Stimulated activated effector memory CD8-positive, alpha-beta T cell treated with anti-CD3 and anti-CD28 coated beads, Interleukin-12 subunit alpha, Interleukin-12 subunit beta, amount 100 ng/mL, for 72 hours (primary cell): Measurements from ENCODE around the gene DOLPP1.
A peak's percentile ranks its signal among the peaks of the same experiment; 100 is the strongest.

Experiments used
- ATAC-seq: fragments of 150-1000 bp; cut with Tn5 transposase; 2 replicates; pipeline ENCODE4 v1.10.0; 2021
- DNase-seq, 2 donors: peaks; one replicate each; pipeline ENCODE4 v3.0.0; 2021 to 2022; ENCODE audit warnings: low spot score in 2 of 2
- H3K27ac Mint-ChIP-seq: one replicate; pipeline ENCODE4 v1.8.0; 2022; ENCODE audit warnings: mild to moderate bottlenecking, mixed read lengths
- H3K36me3 Mint-ChIP-seq: one replicate; pipeline ENCODE4 v1.8.0; 2022; ENCODE audit warnings: mild to moderate bottlenecking, mixed read lengths
- H3K4me1 Mint-ChIP-seq: one replicate; pipeline ENCODE4 v1.8.0; 2022; ENCODE audit warnings: mixed read lengths
- H3K4me3 Mint-ChIP-seq: one replicate; pipeline ENCODE4 v1.8.0; 2022; ENCODE audit warnings: mild to moderate bottlenecking, mixed read lengths
- H3K9me3 Mint-ChIP-seq: one replicate; pipeline ENCODE4 v1.8.0; 2022; ENCODE audit warnings: mixed read lengths

DOLPP1 gene

GRCh38 chr9:129097671-129098306 lies 16.9 kb downstream of the DOLPP1 start:
- no peak for DNase-seq
- Mint-ChIP-seq H3K4me3 (no peak overlapping the region), H3K36me3 (no peaks in the 10 kb centered on the region), H3K4me1 (peaks cover 6% of the 10 kb centered on the region), H3K27ac (no peak overlapping the region), H3K9me3 (no peaks in the 10 kb centered on the region)
- no peak for ATAC-seq

GRCh38 chr9:129098328-129098727 lies 17.4 kb downstream of the DOLPP1 start:
- no peak overlapping the region for H3K4me3 Mint-ChIP-seq
- ATAC-seq, result no peak
- no peaks in the 10 kb centered on the region for H3K9me3 Mint-ChIP-seq
- H3K4me1 Mint-ChIP-seq, result peaks cover 5% of the 10 kb centered on the region
- no peak overlapping the region for H3K27ac Mint-ChIP-seq
- DNase-seq, result no peak
- H3K36me3 Mint-ChIP-seq, result no peaks in the 10 kb centered on the region

- peak overlapping the region; percentile 74 for H3K27ac Mint-ChIP-seq
- no peaks in the 10 kb centered on the region for H3K9me3 Mint-ChIP-seq
- no peaks in the 10 kb centered on the region for H3K36me3 Mint-ChIP-seq
- no peaks in the 10 kb centered on the region for H3K4me1 Mint-ChIP-seq
- H3K4me3 Mint-ChIP-seq, result no peak overlapping the region
- DNase-seq, result no peak
- no peak for ATAC-seq
Observed at GRCh38 chr9:129100383-129101169, 19.7 kb downstream of the DOLPP1 start.

GRCh38 chr9:129101279-129101678 lies 20.4 kb downstream of the DOLPP1 start:
- H3K36me3 Mint-ChIP-seq, result no peaks in the 10 kb centered on the region
- no peaks in the 10 kb centered on the region for H3K9me3 Mint-ChIP-seq
- DNase-seq (no peak), ATAC-seq (no peak)
- peak overlapping the region; percentile 74 for H3K27ac Mint-ChIP-seq
- H3K4me3 Mint-ChIP-seq, result no peak overlapping the region
- no peaks in the 10 kb centered on the region for H3K4me1 Mint-ChIP-seq

- Mint-ChIP-seq H3K27ac (peak overlapping the region; percentile 74), H3K4me1 (no peaks in the 10 kb centered on the region), H3K4me3 (no peak overlapping the region), H3K36me3 (peaks cover 6% of the 10 kb centered on the region), H3K9me3 (no peaks in the 10 kb centered on the region)
- no peak for DNase-seq
- no peak for ATAC-seq
Observed at GRCh38 chr9:129102095-129102525, 21.2 kb downstream of the DOLPP1 start.

GRCh38 chr9:129102791-129103594 lies 22.1 kb downstream of the DOLPP1 start:
- Mint-ChIP-seq H3K4me3 (no peak overlapping the region), H3K9me3 (no peaks in the 10 kb centered on the region), H3K27ac (no peak overlapping the region), H3K36me3 (peaks cover 8% of the 10 kb centered on the region), H3K4me1 (no peaks in the 10 kb centered on the region)
- peak; percentile 50 for ATAC-seq
- DNase-seq, result no peak

- ATAC-seq (no peak), DNase-seq (no peak)
- Mint-ChIP-seq H3K36me3 (peaks cover 8% of the 10 kb centered on the region), H3K9me3 (no peaks in the 10 kb centered on the region), H3K4me1 (peaks cover 2% of the 10 kb centered on the region), H3K27ac (no peak overlapping the region), H3K4me3 (no peak overlapping the region)
Observed at GRCh38 chr9:129103595-129103965, 22.7 kb downstream of the DOLPP1 start.

GRCh38 chr9:129104051-129104450 lies 23.1 kb downstream of the DOLPP1 start:
- Mint-ChIP-seq H3K4me3 (no peak overlapping the region), H3K9me3 (no peaks in the 10 kb centered on the region), H3K27ac (no peak overlapping the region), H3K4me1 (peaks cover 7% of the 10 kb centered on the region), H3K36me3 (peaks cover 8% of the 10 kb centered on the region)
- ATAC-seq (no peak), DNase-seq (no peak)

GRCh38 chr9:129105857-129106694 lies 25.2 kb downstream of the DOLPP1 start:
- H3K9me3 Mint-ChIP-seq, result no peaks in the 10 kb centered on the region
- no peak overlapping the region for H3K4me3 Mint-ChIP-seq
- H3K4me1 Mint-ChIP-seq, result peaks cover 15% of the 10 kb centered on the region
- DNase-seq (no peak), ATAC-seq (no peak)
- H3K36me3 Mint-ChIP-seq, result peaks cover 8% of the 10 kb centered on the region
- H3K27ac Mint-ChIP-seq, result peak overlapping the region; percentile 18

GRCh38 chr9:129107651-129108050 lies 26.7 kb downstream of the DOLPP1 start:
- no peak for DNase-seq
- Mint-ChIP-seq H3K36me3 (peaks cover 8% of the 10 kb centered on the region), H3K4me3 (no peak overlapping the region), H3K4me1 (peaks cover 15% of the 10 kb centered on the region), H3K9me3 (no peaks in the 10 kb centered on the region), H3K27ac (no peak overlapping the region)
- no peak for ATAC-seq

GRCh38 chr9:129108083-129108804 lies 27.3 kb downstream of the DOLPP1 start:
- Mint-ChIP-seq H3K9me3 (no peaks in the 10 kb centered on the region), H3K4me3 (peak overlapping the region; percentile 86), H3K27ac (no peak overlapping the region), H3K36me3 (peaks cover 10% of the 10 kb centered on the region), H3K4me1 (peaks cover 15% of the 10 kb centered on the region)
- DNase-seq (no peak), ATAC-seq (no peak)

GRCh38 chr9:129108805-129109536 lies 28.1 kb downstream of the DOLPP1 start:
- Mint-ChIP-seq H3K27ac (peak overlapping the region; percentile 79), H3K4me1 (peaks cover 15% of the 10 kb centered on the region), H3K36me3 (peaks cover 14% of the 10 kb centered on the region), H3K4me3 (peak overlapping the region; percentile 86), H3K9me3 (no peaks in the 10 kb centered on the region)
- DNase-seq (no peak), ATAC-seq (no peak)

- ATAC-seq (no peak), DNase-seq (no peak)
- H3K27ac Mint-ChIP-seq, result peak overlapping the region; percentile 79
- H3K36me3 Mint-ChIP-seq, result peaks cover 14% of the 10 kb centered on the region
- no peaks in the 10 kb centered on the region for H3K9me3 Mint-ChIP-seq
- H3K4me3 Mint-ChIP-seq, result peak overlapping the region; percentile 86
- H3K4me1 Mint-ChIP-seq, result peaks cover 15% of the 10 kb centered on the region
Observed at GRCh38 chr9:129109537-129109903, 28.6 kb downstream of the DOLPP1 start.
